ENCODE results near the gene ZFYVE9. TPM values are rescaled to one million over a fixed set of nuclear protein-coding genes. Genes with fewer than 3 reads are reported as not detected.

Gene ZFYVE9
- total and polyA plus RNA-seq, 2 experiments from 2014 or later = 5.4 to 27.3 TPM

DNA sequence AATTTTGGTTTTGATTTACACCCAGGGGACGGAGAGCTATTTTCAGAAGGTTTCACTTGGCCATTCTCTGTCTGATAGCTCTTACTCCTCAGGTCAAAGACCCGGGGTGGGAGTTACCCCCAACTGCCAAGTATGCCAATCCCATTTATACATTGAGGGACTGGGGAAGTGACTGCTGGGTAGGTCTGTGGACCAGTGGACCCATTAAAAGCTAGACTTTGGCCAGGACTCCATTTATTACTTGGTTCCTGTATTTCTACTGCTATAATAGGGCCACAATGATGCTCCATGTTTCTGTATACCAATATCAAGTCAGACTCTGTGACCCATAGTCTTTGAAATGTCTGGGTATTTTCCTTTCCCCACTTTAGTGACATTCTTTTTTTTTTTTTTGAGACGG is 14.6 kb downstream of the ZFYVE9 start (continued):
- TF ChIP-seq, protein P1, sequence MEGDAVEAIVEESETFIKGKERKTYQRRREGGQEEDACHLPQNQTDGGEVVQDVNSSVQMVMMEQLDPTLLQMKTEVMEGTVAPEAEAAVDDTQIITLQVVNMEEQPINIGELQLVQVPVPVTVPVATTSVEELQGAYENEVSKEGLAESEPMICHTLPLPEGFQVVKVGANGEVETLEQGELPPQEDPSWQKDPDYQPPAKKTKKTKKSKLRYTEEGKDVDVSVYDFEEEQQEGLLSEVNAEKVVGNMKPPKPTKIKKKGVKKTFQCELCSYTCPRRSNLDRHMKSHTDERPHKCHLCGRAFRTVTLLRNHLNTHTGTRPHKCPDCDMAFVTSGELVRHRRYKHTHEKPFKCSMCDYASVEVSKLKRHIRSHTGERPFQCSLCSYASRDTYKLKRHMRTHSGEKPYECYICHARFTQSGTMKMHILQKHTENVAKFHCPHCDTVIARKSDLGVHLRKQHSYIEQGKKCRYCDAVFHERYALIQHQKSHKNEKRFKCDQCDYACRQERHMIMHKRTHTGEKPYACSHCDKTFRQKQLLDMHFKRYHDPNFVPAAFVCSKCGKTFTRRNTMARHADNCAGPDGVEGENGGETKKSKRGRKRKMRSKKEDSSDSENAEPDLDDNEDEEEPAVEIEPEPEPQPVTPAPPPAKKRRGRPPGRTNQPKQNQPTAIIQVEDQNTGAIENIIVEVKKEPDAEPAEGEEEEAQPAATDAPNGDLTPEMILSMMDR (conservative IDR thresholded peaks at IDR 0.05; ENCODE audit: low read depth in 2 of 2) = no peak
- TF ChIP-seq CREB1 (CRISPR knock-in tag; IDR thresholded peaks at IDR 0.05; ENCODE audit: low read depth) (no peak), STAT1 (IDR thresholded peaks at IDR 0.05; ENCODE audit: unreplicated experiment) (no peak), POLR2AphosphoS5 (IDR thresholded peaks at IDR 0.05; ENCODE audit: low read depth) (no peak), EZH2 (IDR thresholded peaks at IDR 0.05; ENCODE audit: low read depth, unreplicated experiment) (no peak)
- TF ChIP-seq, protein P2, sequence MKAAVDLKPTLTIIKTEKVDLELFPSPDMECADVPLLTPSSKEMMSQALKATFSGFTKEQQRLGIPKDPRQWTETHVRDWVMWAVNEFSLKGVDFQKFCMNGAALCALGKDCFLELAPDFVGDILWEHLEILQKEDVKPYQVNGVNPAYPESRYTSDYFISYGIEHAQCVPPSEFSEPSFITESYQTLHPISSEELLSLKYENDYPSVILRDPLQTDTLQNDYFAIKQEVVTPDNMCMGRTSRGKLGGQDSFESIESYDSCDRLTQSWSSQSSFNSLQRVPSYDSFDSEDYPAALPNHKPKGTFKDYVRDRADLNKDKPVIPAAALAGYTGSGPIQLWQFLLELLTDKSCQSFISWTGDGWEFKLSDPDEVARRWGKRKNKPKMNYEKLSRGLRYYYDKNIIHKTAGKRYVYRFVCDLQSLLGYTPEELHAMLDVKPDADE (IDR thresholded peaks at IDR 0.05) = no peak

DNA sequence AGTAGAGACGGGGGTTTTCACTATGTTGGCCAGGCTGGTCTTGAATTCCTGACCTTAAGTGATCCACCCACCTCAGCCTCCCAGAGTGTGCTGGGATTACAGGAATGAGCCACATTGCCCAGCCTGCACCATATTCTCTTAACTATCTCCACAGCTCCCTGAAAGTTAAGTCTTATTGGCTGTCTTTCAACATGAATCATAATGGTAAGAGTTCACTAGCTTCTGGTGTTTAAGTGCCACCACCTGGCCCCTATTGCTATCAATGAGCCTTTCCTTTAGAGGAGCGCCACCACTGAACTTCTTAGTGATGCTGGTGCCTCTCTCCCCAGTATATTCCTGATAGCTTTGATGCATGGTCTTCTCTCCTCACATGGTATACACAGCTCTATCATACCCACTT is 15.7 kb downstream of the ZFYVE9 start:
- Histone ChIP-seq H3F3A (replicated peaks; ENCODE audit: low read depth) (no peaks in the 10 kb centered on the region), H3K36me3 (ENCODE audit: insufficient read depth) (peaks cover 8% of the 10 kb centered on the region), H3K4me1 (ENCODE audit: insufficient read depth) (no peaks in the 10 kb centered on the region), H2AFZ (no peak overlapping the region), H3K27ac (ENCODE audit: low read depth) (no peak overlapping the region), H3K27me3 (ENCODE audit: insufficient read depth) (no peaks in the 10 kb centered on the region), H4K20me1 (replicated peaks; ENCODE audit: insufficient read depth) (peaks cover 7% of the 10 kb centered on the region; the same call in 1 of the 2 replicates), H3K9me2 (ENCODE audit: insufficient read depth) (0 out of 2 replicates have a peak, but pooled peaks cover 3% of the 10 kb centered on the region), H3K79me2 (replicated peaks; ENCODE audit: insufficient read depth) (peaks cover 46% of the 10 kb centered on the region), H3K4me3 (no peak overlapping the region), H3K4me2 (no peak overlapping the region)
- Mint-ChIP-seq H3K9me3 (peaks cover 24% of the 10 kb centered on the region), H3K4me1 (no peaks in the 10 kb centered on the region), H3K4me3 (no peak overlapping the region), H3K27ac (no peak overlapping the region), H3K36me3 (ENCODE audit: low read depth) (peaks cover 22% of the 10 kb centered on the region), H3K27me3 (ENCODE audit: insufficient read depth, low read depth, poor library complexity) (no peaks in the 10 kb centered on the region)
- ATAC-seq = no peak
- DNase-seq (ENCODE audit: low spot score) = no peak
- TF ChIP-seq EZH2phosphoT487 (IDR thresholded peaks at IDR 0.05; ENCODE audit: unreplicated experiment) = no peak
- TF ChIP-seq, protein P3, sequence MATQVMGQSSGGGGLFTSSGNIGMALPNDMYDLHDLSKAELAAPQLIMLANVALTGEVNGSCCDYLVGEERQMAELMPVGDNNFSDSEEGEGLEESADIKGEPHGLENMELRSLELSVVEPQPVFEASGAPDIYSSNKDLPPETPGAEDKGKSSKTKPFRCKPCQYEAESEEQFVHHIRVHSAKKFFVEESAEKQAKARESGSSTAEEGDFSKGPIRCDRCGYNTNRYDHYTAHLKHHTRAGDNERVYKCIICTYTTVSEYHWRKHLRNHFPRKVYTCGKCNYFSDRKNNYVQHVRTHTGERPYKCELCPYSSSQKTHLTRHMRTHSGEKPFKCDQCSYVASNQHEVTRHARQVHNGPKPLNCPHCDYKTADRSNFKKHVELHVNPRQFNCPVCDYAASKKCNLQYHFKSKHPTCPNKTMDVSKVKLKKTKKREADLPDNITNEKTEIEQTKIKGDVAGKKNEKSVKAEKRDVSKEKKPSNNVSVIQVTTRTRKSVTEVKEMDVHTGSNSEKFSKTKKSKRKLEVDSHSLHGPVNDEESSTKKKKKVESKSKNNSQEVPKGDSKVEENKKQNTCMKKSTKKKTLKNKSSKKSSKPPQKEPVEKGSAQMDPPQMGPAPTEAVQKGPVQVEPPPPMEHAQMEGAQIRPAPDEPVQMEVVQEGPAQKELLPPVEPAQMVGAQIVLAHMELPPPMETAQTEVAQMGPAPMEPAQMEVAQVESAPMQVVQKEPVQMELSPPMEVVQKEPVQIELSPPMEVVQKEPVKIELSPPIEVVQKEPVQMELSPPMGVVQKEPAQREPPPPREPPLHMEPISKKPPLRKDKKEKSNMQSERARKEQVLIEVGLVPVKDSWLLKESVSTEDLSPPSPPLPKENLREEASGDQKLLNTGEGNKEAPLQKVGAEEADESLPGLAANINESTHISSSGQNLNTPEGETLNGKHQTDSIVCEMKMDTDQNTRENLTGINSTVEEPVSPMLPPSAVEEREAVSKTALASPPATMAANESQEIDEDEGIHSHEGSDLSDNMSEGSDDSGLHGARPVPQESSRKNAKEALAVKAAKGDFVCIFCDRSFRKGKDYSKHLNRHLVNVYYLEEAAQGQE (IDR thresholded peaks at IDR 0.05; ENCODE audit: unreplicated experiment) = no peak
- TF ChIP-seq, protein P2 (IDR thresholded peaks at IDR 0.05) = no peak
- no peak for TF ChIP-seq POLR2AphosphoS5 (IDR thresholded peaks at IDR 0.05; ENCODE audit: low read depth)
- TF ChIP-seq NANOG (IDR thresholded peaks at IDR 0.05; ENCODE audit: borderline replicate concordance) = no peak
- no peak for TF ChIP-seq EZH2 (IDR thresholded peaks at IDR 0.05; ENCODE audit: low read depth, unreplicated experiment)
- TF ChIP-seq ZNF114 (CRISPR knock-in tag; IDR thresholded peaks at IDR 0.05) = no peak
- TF ChIP-seq CREB1 (CRISPR knock-in tag; IDR thresholded peaks at IDR 0.05; ENCODE audit: low read depth) = no peak
- no peak for TF ChIP-seq ZNF331 (CRISPR knock-in tag; IDR thresholded peaks at IDR 0.05; ENCODE audit: low read depth)
- TF ChIP-seq, protein P1 (conservative IDR thresholded peaks at IDR 0.05; ENCODE audit: low read depth in 2 of 2) = no peak

All from GM23338 (cell line).